NCI-H146 (cell line): ENCODE measurements around the gene ABCC3.

ENCODE experiments used
- DNase-seq: peaks from one replicate; lab custom pipeline; 2025; lab: John Stamatoyannopoulos, UW

ABCC3 gene

DNA sequence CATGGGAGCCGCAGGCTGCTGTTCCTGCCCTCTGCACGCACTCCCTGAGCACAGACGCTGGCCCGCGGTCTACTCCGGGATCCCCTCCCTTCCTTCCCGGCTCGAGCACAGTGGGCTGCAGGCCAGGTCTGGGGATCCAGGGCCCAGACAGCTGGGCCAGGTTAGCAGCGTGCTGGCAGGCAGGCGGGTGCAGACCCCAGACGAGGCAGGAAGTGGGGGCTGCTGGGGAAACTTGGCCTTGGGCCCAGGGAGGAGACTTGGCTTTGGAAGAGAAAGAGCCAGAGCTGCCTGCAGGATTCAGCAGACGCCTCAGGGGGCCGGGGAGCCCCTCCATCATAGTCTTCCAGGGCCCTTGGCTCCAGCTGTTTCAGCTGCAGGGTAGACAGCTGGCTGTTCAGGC, 30.2 kb upstream of the ABCC3 start:
- DNase-seq = no peak

DNA sequence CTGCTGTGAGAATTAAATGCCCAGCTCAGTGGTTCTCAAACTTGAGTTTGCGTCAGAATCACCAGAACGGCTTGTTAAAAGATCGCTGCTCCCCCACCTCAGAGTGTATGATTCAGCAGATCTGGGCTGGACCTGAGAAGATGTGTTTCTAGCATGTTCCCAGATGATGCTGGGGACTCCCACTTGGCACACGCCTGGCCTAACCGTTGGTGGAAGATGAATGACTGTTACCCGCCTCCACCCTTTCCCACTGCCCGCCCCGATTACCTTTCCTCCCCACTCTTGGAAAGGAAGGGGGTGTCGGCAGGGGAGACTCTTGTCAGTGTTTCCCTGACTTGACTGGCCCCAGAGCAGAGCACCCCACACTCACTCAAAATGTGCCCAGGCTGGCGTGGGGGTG, 29.3 kb upstream of the ABCC3 start:
- no peak for DNase-seq

DNA sequence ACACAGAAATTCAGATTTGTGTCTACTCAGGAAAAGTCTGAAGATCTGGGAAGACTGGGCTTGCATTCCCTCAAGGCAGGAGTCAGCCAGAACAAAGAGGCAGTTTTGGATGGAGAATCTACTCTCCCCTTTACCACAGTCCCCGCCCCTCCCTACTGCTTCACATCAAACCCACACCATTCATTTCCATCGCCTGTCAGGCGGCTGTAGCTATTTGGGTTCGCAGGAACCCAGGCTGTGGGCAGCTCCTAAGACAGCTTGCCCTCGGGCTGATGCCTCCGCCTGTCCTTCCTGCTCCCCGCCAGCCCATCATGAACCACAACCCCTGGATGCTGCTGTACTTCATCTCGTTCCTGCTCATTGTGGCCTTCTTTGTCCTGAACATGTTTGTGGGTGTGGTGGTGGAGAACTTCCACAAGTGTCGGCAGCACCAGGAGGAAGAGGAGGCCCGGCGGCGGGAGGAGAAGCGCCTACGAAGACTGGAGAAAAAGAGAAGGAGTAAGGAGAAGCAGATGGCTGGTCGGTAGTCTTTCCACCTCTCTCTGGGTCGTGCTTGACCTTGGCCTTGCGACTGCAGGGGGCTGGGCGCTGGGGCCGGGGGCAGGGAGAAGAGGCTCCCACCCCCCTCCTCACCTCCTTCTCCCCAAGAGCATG, 27.0 kb upstream of the ABCC3 start:
- no peak for DNase-seq

DNA sequence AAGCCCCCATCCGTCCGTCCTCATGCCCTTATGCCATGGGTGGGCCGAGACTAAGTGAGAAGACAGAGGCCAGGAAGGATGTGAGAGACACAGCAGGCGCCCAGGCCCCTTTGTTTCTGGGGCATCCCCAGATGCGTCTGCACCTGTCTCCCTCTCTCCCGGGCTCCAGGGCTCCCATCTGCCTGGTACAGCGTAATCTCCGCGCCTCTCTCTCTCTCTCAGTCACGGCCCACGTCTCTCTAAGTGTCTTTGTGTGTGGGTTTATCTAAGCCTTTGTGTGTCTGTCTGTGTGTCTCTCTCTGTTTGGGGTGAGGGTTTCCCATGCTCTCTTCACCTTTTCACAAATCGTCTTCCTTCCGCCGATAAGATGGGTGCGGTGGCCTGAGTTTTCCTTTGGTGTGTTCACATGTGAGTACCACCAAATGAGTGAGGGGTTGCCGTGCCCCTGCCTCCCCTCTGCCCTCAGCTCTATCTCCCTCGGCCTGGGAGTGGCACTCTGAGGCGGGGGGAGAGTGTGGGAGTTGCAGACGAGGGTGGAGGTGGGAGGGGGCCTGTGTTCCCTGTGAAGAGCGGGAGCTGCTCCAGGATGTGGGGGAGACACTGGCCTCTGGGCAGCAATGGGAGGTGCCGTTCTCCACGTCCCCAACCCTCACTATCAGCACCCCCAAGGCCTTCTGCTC, 25.8 kb upstream of the ABCC3 start:
- DNase-seq = peak; percentile 81

DNA sequence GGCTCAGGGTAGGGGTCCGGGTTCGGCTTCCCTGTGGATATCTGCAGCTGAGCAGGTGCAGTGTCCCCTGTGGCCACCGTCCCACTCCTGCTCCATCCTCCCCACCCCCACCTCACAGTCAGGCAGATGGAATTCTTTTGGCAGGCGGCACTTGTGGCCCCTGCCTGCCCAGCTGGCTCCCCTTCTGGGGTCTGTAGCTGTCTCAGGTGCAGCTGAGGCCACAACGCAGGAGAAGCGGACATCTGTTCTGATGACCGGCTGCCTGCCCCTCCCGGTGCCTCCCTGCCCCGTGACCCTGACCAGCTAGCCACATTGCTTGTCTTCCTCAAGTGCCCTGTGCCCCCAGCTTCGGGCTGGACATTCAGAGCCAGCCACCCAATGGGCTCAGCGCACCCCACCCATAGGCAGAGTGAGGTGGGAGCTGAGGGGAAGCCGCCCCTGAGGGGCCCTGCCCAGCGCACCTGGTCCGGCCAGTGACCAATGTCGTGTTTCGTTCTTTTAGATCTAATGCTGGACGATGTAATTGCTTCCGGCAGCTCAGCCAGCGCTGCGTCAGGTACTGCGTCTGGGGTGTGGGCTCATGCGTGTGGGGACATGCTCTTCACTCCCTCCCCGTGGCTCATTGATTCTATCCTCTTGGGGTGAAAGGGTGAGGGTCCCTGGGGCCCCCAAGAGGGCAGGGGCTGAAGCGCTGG, 25.2 kb upstream of the ABCC3 start:
- no peak for DNase-seq

DNA sequence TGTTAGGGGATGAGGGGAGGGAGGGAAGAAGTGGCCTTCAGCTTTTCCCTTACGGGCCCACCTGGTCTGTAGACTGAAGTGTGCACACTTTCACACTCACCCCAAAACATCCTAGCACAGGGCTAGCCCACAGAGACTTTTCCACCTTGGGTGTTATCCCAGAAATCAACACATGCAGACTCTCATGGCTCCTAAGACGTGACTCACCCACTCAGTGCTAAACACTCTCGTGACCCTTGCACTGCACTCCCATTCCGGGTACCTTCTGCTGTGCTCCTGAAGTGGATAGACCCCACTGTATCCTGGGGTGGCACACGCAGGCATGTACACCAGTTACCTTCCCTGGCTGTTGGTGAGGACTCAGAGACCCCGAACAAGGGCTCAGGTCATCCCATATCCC, 23.0 kb upstream of the ABCC3 start:
- DNase-seq = no peak

DNA sequence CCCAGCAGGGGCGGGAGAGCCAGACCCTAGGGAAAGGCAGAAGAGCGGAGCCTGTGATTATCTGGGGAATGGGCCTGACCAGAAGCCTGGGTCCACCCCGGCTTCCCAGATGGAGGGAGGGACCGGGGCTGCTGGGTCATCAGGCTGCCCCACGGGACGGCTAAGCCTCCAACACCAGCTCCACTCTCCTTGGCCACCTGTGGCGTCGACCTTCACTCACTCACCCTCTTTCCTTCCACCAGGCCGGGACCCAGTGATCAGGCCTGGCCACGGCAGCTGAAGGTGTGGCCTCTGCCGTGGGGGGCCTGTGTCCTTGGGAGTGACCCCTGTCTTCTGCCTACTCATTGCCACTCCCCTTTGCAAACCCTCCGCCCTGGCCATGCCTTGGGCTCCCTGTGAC, 22.4 kb upstream of the ABCC3 start:
- no peak for DNase-seq

DNA sequence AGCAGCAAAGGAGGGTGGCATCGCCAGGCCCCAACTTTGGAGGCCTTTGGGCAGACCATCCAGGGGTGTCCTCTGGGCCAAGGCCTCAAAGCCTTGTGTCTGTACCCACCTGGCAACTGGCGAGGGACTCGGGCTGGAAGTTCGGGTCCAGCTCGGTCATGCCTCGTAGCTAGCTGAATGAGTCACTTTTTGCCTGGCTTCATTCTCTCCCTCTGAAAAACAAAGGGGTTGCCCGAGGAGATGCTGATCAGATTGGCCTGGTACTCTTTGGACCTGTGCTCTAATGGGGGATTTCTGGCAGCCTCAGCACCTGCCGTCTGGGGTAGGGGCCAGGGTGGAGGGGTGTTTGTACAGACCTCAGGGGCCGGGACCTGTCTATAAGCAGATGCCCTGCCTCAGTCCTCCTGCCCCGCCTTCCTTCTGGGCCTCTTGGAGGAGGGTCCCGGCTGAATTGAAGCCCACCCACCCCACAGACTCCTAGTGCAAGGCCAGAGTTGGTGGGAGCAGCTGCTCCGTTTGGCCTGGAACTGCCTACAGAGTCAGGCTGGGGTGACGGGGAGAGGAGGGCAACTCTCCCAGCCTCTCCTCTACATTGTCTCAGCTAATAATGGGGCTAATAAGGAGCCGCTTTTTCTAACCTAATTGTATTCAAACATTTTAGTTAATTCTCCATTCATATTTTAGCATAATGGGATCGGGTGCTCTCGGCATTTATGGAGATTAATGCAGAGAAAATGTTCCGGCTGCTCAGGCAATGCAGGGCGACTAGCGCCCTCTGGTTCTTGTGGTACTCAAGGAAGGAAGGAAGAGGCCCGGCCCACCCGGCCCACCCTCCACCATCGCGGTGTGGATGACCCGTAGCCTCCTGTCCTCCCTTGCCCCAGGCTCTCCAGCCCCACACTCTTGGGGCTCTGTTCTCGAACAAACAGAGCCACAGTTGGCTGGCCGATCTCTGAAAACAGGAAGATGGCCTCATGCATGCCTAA, 21.4 kb upstream of the ABCC3 start:
- no peak for DNase-seq

DNA sequence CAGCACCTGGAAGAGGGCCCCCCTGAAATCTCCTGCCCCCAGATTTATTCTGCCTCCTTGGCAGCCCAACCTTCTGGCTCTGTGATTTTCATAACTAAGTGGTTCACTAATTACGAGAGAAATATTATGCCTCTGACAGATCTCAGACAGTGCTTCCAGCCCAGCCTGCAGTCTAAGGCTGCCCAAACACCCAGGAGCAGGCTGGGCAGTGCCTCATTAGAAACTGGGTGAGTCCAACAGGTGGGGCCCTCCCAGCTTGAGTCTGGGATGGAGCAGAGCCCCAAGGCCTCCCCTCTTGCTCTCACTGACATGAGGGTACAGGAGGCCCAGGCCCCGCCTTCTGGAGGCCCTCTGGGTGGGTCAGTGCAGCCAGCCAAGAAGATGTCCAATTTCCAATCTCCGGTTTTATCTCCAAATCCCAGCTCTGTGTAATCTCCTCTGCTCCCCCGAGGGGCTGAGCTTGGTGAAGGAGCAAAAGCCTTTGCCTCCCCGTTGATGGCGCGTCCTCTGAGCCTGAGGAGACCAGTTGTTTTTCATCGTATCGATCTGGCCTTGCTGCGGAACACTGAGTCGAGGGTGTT, 20.1 kb upstream of the ABCC3 start:
- DNase-seq = no peak

DNA sequence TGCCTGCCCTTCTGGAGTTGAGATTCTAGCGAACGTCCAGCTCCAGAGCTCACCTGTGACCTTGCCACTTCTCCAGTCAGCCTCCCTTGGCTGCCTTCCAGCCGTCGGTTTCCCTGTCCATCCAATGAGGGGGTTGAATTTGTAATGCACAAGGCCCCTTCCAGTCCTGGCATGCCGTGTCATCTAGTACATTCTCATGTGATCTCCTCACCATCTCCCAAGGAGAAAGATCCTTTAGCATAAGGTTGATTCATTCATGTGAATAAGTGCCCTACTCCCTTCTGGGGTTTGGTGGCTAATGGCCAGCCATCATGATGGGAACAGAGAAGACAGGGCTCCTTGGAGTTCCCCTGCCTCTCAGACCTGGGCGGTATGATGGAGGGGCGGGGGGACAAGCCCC, 18.9 kb upstream of the ABCC3 start:
- DNase-seq = no peak

DNA sequence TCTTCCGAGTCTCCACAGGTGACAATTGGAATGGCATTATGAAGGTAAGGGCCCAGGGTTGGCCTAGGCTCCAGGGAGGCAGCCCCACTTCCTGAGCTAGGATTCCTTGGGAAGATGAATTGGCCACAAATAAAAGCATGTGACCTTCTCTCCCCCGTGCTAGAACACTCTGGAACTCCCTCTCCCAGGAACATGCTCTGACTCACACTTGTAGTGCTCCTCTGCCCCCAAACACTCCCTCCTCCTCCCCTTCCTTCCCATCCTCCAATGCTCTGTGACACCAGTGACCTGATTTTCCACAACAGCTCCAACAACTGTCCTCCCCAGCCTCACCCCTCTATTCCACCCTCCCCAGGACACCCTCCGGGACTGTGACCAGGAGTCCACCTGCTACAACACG, 16.4 kb upstream of the ABCC3 start:
- no peak for DNase-seq

DNA sequence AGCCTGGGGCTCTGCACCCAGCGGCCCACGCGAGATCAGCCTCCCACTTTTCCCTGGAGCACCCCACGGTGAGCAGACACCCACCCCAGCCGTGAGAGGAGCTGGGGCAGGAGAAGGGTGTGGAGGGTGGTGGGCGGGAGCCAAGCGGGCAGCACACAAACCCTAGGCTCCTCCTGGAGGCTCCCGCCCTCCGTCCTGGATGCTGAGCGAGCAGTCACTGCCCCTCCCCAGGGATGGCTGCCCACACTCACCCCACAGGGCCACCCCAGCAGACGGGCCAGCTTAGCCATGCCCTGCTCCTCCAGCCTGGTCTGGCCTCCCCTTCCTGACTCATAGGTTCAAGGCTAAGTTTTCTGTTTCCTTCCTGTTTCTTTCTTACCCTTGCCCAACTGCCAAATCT, 15.7 kb upstream of the ABCC3 start:
- no peak for DNase-seq

DNA sequence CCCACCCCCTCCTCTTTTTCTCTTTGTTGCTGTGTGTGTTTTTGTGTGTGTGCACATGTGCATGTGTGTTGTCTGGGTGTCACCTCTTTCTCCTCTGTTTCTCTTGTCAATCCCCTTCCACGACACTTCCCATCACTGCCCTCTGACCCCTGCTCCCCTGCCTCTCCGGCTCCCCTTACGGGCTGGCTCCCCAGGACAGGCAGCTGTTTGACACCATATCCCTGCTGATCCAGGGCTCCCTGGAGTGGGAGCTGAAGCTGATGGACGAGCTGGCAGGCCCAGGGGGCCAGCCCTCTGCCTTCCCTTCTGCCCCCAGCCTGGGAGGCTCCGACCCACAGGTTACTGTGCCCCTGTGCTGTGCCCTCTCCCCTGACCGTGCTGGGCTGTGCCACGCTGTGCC, 15.2 kb upstream of the ABCC3 start:
- no peak for DNase-seq

DNA sequence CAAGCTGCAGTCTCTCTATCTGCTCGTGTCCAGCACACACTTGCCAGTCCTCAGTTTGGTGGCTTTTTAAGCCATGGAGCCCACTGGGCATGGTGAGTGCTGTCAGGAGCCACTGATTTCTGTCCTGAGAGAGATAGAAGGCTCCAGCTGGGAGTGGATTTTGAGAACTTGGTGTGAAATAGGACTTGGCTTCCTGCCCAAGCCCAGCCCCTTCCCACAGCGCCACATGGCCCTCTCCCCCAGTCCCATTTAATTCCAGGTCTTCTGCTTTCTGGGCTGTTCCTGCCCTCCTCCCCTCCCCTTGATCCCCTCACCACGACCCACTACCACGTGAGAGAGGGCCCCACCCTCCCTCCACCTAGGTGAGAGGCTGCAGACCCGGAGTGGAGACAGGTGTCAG, 14.4 kb upstream of the ABCC3 start:
- no peak for DNase-seq

DNA sequence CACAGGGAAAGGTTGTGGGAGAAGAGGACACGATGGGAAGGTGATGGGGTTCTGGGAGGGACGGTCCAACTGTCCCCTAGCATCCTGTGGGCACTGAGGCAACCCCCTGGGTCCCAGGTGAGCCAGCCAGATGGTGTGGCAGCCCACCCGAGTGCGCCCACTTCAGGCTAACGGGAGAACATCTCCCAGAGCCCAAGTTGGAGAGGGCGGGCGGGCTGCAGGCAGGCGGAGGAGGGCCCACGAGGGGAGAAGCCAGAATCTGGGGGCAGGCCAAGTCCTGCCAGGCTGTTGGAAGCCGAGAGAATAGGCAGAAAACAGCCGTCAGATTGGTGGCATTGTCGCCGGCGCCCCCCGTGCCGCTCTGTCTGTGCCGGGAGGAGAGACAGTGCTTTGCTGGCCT, 13.8 kb upstream of the ABCC3 start:
- no peak for DNase-seq

DNA sequence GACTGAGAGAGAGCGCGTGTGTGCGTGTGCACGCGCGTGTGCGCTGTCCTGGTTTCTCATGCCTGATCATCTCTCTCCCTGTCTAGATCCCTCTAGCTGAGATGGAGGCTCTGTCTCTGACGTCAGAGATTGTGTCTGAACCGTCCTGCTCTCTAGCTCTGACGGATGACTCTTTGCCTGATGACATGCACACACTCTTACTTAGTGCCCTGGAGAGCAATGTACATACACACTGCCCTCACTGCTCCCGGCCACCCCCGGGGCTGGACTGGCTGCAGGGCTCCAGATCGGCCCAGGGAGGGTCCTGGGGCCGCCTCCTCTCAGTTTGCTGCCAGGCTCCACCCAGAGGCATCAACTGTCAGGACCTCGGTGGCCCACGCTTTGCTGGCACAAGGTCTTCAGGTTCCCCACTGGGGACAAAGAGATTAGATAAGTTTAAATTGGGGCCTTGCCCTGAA, 13.1 kb upstream of the ABCC3 start:
- no peak for DNase-seq

DNA sequence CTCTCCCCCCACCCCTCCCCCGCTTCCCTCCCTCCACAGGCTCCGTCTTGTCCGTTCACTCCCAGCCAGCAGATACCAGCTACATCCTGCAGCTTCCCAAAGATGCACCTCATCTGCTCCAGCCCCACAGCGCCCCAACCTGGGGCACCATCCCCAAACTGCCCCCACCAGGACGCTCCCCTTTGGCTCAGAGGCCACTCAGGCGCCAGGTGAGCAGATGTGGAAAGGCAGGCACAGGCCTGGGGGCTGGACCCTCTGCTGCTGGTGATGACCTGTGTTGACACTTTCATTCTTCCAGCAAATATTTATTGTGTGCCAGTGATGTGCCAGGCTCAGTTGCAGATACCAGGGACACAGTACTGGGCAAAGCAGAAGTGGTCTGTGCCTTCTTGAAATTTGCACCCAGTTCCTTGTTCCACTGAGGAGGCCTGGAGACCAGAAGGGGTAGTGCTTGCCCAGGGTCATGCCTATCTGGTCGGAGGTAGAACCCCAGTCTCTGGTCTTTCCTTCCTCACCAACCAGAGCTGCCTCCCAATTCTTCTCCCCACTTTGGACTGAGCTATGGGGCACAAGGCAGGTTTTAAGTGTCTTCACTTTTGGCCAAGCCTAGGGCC, 10.3 kb upstream of the ABCC3 start:
- no peak for DNase-seq

DNA sequence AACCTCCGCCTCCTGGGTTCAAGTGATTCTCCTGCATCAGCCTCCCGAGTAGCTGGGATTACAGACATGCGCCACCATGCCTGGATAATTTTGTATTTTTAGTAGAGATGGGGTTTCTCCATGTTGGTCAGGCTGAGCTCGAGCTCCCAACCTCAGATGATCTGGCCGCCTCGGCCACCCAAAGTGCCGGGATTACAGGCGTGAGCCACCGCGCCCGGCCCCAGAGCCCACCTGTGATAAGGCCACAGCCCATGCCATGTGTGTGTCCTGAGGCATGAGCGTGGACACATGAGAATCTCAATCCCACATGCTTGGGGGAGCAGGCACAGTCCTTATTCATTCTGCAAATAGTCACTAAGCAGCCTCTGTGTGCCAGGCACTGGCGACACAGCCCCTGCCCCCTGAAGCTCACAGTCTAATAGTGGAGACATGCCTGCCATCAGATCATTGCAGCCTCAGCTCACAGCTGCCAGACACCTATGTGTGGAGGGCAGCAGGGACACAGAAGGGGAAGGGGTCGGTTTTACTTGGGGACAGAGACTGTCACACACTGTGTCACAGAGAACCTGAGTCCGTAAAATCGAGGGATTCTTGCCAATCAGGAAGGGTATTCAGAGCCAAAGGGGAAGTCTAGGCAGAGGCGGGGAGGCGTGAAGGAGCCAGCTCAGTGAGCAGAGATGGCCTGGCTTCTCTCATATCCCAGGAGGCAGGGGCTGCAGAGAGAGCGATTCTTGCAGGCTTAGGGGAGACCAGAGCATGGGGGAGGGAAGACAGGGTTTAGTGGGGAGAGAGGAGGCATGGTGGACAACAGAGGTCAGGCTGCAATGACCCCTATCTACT, 9.4 kb upstream of the ABCC3 start:
- DNase-seq = no peak

DNA sequence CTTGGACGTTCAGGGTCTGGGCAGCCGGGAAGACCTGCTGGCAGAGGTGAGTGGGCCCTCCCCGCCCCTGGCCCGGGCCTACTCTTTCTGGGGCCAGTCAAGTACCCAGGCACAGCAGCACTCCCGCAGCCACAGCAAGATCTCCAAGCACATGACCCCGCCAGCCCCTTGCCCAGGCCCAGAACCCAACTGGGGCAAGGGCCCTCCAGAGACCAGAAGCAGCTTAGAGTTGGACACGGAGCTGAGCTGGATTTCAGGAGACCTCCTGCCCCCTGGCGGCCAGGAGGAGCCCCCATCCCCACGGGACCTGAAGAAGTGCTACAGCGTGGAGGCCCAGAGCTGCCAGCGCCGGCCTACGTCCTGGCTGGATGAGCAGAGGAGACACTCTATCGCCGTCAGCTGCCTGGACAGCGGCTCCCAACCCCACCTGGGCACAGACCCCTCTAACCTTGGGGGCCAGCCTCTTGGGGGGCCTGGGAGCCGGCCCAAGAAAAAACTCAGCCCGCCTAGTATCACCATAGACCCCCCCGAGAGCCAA, 8.6 kb upstream of the ABCC3 start:
- DNase-seq = peak; percentile 67
